Measurements from ENCODE around the gene IP6K3. TPM values are rescaled to one million over a fixed set of nuclear protein-coding genes. Genes with fewer than 3 reads are reported as not detected.

Gene IP6K3
- total RNA-seq, 4 donors from 2014 or later: 0.88 to 5.8 (median 1.6) TPM

DNA sequence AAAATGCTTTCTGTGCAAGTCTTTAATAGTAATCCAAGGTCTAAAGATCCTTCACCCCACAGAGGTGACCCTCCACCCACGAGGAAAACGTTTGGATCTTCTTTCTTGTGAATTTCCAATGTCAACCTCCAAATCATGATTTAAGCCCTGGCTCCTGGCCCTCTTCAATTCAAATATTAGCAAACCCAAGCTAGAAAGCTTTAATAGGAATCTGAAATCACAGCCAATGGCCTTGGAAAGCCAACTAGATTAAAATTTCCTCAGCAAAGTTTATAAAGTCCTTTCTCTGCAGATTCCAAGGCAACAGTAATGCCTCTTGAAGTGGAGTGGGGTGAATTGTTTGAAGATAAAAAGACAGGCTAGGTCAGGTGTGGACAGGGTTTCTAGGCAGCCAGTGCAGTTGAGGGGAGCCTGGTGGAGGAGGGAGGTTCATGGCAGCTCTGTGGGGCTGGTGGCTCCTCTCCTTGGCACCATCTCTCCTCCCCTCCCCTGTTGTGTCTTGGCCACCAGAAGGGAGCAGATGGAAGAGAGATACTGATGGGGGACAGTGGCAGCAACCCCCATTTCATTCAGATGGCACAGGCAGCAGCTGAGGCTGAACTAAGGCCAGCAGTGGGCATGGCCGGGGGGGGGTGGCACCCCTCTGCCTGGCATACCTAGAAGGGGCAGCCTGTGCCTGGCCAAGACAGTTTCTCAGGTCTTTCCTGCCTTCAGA, 23.2 kb downstream of the IP6K3 start:
- no peaks in the 10 kb centered on the region for H3K36me3 ChIP-seq
- no peak overlapping the region for H3K4me3 ChIP-seq
- no peak overlapping the region for H3K27ac ChIP-seq
- no peaks in the 10 kb centered on the region for H3K9me3 ChIP-seq
- no peaks in the 10 kb centered on the region for H3K27me3 ChIP-seq
- no peak for TF ChIP-seq POLR2A (IDR thresholded peaks at IDR 0.05)
- TF ChIP-seq, protein P1, sequence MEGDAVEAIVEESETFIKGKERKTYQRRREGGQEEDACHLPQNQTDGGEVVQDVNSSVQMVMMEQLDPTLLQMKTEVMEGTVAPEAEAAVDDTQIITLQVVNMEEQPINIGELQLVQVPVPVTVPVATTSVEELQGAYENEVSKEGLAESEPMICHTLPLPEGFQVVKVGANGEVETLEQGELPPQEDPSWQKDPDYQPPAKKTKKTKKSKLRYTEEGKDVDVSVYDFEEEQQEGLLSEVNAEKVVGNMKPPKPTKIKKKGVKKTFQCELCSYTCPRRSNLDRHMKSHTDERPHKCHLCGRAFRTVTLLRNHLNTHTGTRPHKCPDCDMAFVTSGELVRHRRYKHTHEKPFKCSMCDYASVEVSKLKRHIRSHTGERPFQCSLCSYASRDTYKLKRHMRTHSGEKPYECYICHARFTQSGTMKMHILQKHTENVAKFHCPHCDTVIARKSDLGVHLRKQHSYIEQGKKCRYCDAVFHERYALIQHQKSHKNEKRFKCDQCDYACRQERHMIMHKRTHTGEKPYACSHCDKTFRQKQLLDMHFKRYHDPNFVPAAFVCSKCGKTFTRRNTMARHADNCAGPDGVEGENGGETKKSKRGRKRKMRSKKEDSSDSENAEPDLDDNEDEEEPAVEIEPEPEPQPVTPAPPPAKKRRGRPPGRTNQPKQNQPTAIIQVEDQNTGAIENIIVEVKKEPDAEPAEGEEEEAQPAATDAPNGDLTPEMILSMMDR (IDR thresholded peaks at IDR 0.05): no peak
- no peak for DNase-seq
- H3K4me1 ChIP-seq: peaks cover 0 to 7% (median 0%) of the 10 kb centered on the region in 4 donors

DNA sequence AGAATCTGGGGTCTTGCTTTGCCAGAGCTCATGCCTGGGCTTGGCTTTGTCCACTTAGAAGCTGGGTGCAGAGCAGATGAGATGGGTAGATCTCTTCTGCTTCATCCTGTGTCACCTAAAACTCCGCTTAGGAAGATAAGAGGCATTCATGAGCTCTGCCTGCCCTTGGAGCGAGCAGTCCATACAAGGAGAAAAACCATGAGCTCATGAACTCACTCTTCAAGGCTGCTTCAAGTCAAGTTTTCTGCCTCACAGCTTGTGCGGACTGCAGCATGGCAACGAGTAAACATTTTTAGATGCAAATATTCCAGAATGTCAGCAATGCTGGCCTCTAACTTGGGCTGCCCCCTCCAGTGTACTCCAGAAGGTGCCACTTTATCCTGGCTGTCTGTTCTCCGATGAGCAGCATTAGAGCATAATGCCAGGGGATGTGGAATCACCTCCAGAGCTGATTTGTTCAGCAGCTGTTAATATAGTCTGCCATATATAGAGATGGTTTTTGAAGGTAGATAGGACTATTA, 24.5 kb downstream of the IP6K3 start:
- no peaks in the 10 kb centered on the region for H3K9me3 ChIP-seq
- peak overlapping the region in 1 of 4 donors; percentile 48 for H3K27ac ChIP-seq
- H3K4me3 ChIP-seq: no peak overlapping the region
- H3K36me3 ChIP-seq: no peaks in the 10 kb centered on the region
- DNase-seq: no peak
- peaks cover 0 to 10% (median 0%) of the 10 kb centered on the region in 4 donors for H3K4me1 ChIP-seq
- H3K27me3 ChIP-seq: no peaks in the 10 kb centered on the region
- TF ChIP-seq POLR2A (IDR thresholded peaks at IDR 0.05): no peak
- TF ChIP-seq, protein P1 (IDR thresholded peaks at IDR 0.05): no peak

DNA sequence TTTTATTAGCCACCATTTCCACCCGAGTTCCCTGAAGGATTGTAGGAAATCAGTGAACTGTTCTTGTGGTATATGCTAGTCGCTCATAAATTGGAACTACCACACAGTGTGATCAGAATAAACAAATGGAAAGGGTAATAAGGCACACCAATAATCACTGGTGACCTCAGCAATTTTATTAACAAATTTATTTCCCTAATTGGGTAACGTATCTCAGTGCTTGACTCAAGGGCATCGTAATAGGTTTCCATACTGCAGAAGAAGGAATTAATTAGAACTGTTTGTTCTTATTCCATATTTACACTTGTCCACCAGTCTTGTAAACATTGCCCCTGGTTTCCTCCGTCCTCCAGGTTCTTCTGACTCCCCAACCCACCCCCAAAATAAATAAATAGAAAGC, 25.2 kb downstream of the IP6K3 start:
- no peak for DNase-seq
- Histone ChIP-seq H3K36me3 (no peaks in the 10 kb centered on the region), H3K4me1 (peaks cover 0 to 10% (median 0%) of the 10 kb centered on the region in 4 donors), H3K27ac (peak overlapping the region in 1 of 4 donors; percentile 48), H3K27me3 (no peaks in the 10 kb centered on the region), H3K9me3 (no peaks in the 10 kb centered on the region), H3K4me3 (no peak overlapping the region)
- TF ChIP-seq, protein P1 (IDR thresholded peaks at IDR 0.05): no peak
- TF ChIP-seq POLR2A (IDR thresholded peaks at IDR 0.05): no peak

DNA sequence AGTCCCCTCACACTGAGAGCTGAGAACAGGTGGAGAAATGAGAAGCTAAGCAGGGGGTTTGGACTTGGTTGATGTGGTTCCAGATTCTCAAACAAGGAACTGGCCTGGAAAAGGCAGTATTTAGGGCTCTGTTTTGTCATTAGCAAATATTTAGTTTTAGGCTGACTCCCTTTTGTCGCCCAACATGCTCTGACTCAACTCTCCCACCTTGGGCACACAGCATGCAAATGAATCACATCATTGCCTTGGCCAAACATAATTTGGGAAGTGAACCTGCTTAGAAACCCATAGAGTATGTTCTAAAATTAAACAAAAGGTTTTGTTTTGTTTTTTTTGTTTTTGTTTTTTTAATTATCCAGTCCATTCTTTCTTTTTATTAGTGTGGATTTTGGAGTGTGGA, 25.7 kb downstream of the IP6K3 start:
- Histone ChIP-seq H3K27me3 (no peaks in the 10 kb centered on the region), H3K27ac (no peak overlapping the region), H3K4me1 (peaks cover 0 to 10% (median 0%) of the 10 kb centered on the region in 4 donors), H3K4me3 (no peak overlapping the region), H3K9me3 (no peaks in the 10 kb centered on the region), H3K36me3 (no peaks in the 10 kb centered on the region)
- no peak for DNase-seq
- TF ChIP-seq POLR2A (IDR thresholded peaks at IDR 0.05): no peak
- TF ChIP-seq, protein P1 (IDR thresholded peaks at IDR 0.05): no peak

DNA sequence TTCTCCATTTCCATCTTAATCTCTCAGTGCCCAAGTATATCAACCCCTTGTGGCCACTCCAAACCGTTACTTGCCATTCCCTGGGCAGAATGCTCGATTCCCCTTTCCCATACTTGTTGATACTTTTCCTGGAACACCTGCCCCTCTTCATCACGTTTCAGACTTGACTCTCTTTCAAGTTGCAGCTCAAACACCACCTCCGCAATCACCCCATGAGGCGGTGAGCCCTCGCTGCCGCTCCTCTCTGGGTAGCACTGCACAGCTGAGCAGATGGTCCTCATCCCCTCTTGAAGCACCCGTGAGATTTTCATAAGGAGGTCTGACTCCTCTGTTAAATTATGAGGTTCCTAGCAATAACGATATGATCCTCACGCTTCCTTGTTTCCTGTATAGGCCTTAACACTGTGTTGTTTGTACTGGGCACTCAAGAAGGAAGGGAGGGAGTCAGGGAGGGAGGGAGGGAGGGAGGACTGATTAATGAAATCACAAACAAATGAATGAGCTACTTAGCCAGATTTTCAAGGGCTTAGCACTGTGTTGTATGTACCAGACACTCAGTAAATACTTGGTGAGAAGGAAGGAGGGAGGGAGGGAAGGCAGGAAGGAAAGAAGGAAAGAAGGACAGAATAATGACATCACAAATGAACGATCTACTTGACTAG, 27.2 kb downstream of the IP6K3 start:
- Histone ChIP-seq H3K4me3 (no peak overlapping the region), H3K27me3 (no peaks in the 10 kb centered on the region), H3K27ac (peak overlapping the region in 1 of 4 donors; percentile 39), H3K36me3 (no peaks in the 10 kb centered on the region), H3K4me1 (peaks cover 0 to 10% (median 0%) of the 10 kb centered on the region in 4 donors), H3K9me3 (no peaks in the 10 kb centered on the region)
- TF ChIP-seq POLR2A (IDR thresholded peaks at IDR 0.05): no peak
- TF ChIP-seq, protein P1 (IDR thresholded peaks at IDR 0.05): no peak
- DNase-seq: no peak
